Measurements from ENCODE around the gene PDPN.

The PDPN gene

GRCh38 chr1:13577846-13578245 is 5.8 kb upstream of the PDPN start:
- no peak for DNase-seq (ENCODE audit: low read depth in 2 of 2)

- no peak for DNase-seq (ENCODE audit: low read depth in 2 of 2)
Observed at GRCh38 chr1:13581446-13581845, 2.2 kb upstream of the PDPN start.

- no peak for DNase-seq (ENCODE audit: low read depth in 2 of 2)
Observed at GRCh38 chr1:13582713-13583443, 754 bp upstream of the PDPN start.

GRCh38 chr1:13583966-13584791 is 547 bp downstream of the PDPN start:
- DNase-seq (ENCODE audit: low read depth in 2 of 2), result no peak

- DNase-seq (ENCODE audit: low read depth in 2 of 2), result no peak
Observed at GRCh38 chr1:13584876-13585611, 1.4 kb downstream of the PDPN start.

- no peak for DNase-seq (ENCODE audit: low read depth in 2 of 2)
Observed at GRCh38 chr1:13585612-13585991, 2.0 kb downstream of the PDPN start.

GRCh38 chr1:13586001-13586400 is 2.4 kb downstream of the PDPN start:
- no peak for DNase-seq (ENCODE audit: low read depth in 2 of 2)

GRCh38 chr1:13587256-13588030 is 3.8 kb downstream of the PDPN start:
- no peak for DNase-seq (ENCODE audit: low read depth in 2 of 2)

GRCh38 chr1:13588946-13589796 is 5.5 kb downstream of the PDPN start:
- no peak for DNase-seq (ENCODE audit: low read depth in 2 of 2)

GRCh38 chr1:13590486-13590885 is 6.9 kb downstream of the PDPN start:
- DNase-seq (ENCODE audit: low read depth in 2 of 2), result no peak

GRCh38 chr1:13593511-13594131 is 10.0 kb downstream of the PDPN start:
- no peak for DNase-seq (ENCODE audit: low read depth in 2 of 2)

- DNase-seq (ENCODE audit: low read depth in 2 of 2), result no peak
Observed at GRCh38 chr1:13595411-13595810, 11.8 kb downstream of the PDPN start.

GRCh38 chr1:13597166-13597565 is 13.5 kb downstream of the PDPN start:
- DNase-seq (ENCODE audit: low read depth in 2 of 2), result no peak

- no peak for DNase-seq (ENCODE audit: low read depth in 2 of 2)
Observed at GRCh38 chr1:13600762-13601453, 17.3 kb downstream of the PDPN start.

- no peak for DNase-seq (ENCODE audit: low read depth in 2 of 2)
Observed at GRCh38 chr1:13604176-13604575, 20.5 kb downstream of the PDPN start.

- DNase-seq (ENCODE audit: low read depth in 2 of 2), result no peak
Observed at GRCh38 chr1:13604721-13605120, 21.1 kb downstream of the PDPN start.

GRCh38 chr1:13605159-13605558 is 21.5 kb downstream of the PDPN start:
- DNase-seq (ENCODE audit: low read depth in 2 of 2), result no peak

- DNase-seq (ENCODE audit: low read depth in 2 of 2), result no peak
Observed at GRCh38 chr1:13607002-13607401, 23.4 kb downstream of the PDPN start.

GRCh38 chr1:13616234-13616633 is 32.6 kb downstream of the PDPN start:
- no peak for DNase-seq (ENCODE audit: low read depth in 2 of 2)

GRCh38 chr1:13617108-13617507 is 33.5 kb downstream of the PDPN start:
- DNase-seq (ENCODE audit: low read depth in 2 of 2), result no peak
